GM06990 (cell line): ENCODE data around the gene SAMD10.
"Not testable (repeated sequence)": the region's sequence is repeated elsewhere in the genome, so short reads cannot be mapped to it uniquely, and the experiment has no call there.

ENCODE experiments used
- DNase-seq: peaks from one replicate; pipeline ENCODE4 v3.0.0-alpha.2; 2011; ENCODE audit not compliant: insufficient read length; ENCODE audit errors: extremely low read depth
- H3K27me3 ChIP-seq: replicated peaks from 2 replicates; pipeline ENCODE4 v1.6.0; 2011; ENCODE audit warnings: low read length; ENCODE audit not compliant: control insufficient read depth, insufficient read depth
- H3K36me3 ChIP-seq: 2 replicates; pipeline ENCODE4 v1.5.1; 2011; ENCODE audit warnings: low read length; ENCODE audit not compliant: control insufficient read depth, insufficient read depth
- H3K4me3 ChIP-seq: replicated peaks from 2 replicates; pipeline ENCODE4 v1.5.1; 2011; ENCODE audit warnings: low read depth, mild to moderate bottlenecking, control low read depth, low read length
- TF ChIP-seq, protein P1 (sequence below): IDR thresholded peaks from 2 replicates; pipeline ENCODE4 v1.5.1; 2011; ENCODE audit warnings: low read length, control low read depth, mild to moderate bottlenecking, inconsistent platforms; ENCODE audit not compliant: insufficient read depth, poor library complexity, severe bottlenecking

Gene SAMD10

DNA sequence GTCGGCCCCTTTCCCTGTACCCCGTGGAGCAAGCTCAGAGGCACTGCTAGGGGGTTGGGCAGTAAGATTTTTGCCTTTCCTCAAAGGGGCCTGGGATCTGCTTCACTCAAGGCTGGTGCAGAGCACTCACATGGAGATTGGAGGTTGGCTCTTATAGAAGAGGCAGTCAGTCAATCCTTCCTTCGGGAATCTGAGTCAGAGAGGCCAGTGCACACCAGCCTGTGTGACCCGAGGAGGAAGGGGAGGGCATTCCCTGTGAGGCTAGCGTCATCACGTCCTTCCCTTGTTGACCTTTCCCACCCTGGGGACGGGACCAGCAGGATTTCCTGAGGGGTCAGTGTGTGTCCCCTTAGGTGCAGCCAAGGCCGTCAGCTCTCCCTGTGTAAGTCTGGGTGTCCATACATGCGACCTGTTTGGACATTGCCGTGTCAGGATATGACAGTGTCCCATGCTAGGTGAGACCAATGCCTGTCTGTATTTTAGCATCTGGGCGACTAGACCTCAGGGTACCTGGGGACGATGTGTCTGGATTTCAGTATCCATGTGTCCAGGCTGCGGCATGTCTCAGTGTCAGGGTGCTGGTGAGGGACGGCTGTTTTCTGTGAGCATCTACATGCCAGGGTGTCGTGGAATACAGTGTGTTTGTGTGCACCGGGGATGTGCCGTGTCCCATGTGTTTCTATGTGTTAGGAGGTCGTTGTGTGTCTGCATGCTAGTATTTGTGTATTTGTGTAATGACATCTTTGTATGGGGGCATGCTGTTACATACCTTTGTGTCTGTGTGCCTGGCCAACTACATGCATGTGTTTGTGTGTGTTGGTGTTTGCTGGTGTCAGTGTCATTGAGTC lies 6.9 kb downstream of the SAMD10 start:
- Histone ChIP-seq H3K27me3 (no peaks in the 10 kb centered on the region), H3K4me3 (no peak overlapping the region), H3K36me3 (peaks cover 25% of the 10 kb centered on the region)
- DNase-seq = peak; percentile 3
- TF ChIP-seq, protein P1, sequence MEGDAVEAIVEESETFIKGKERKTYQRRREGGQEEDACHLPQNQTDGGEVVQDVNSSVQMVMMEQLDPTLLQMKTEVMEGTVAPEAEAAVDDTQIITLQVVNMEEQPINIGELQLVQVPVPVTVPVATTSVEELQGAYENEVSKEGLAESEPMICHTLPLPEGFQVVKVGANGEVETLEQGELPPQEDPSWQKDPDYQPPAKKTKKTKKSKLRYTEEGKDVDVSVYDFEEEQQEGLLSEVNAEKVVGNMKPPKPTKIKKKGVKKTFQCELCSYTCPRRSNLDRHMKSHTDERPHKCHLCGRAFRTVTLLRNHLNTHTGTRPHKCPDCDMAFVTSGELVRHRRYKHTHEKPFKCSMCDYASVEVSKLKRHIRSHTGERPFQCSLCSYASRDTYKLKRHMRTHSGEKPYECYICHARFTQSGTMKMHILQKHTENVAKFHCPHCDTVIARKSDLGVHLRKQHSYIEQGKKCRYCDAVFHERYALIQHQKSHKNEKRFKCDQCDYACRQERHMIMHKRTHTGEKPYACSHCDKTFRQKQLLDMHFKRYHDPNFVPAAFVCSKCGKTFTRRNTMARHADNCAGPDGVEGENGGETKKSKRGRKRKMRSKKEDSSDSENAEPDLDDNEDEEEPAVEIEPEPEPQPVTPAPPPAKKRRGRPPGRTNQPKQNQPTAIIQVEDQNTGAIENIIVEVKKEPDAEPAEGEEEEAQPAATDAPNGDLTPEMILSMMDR = no peak

DNA sequence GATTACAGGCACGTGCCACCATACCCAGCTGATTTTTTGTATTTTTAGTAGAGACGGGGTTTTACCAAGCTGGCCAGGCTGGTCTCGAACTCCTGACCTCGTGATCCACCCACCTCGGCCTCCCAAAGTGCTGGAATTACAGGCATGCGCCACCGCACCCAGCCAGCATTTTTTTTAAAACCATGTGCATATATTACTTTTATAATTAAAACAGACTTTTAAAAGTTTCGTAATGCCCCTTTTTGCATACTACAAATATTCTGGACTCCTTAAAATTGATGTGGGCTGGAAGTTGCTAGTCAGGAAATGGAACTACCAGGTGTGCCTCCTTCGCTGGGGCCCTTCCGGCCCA lies 7.5 kb downstream of the SAMD10 start:
- peaks cover 29% of the 10 kb centered on the region for H3K36me3 ChIP-seq
- H3K4me3 ChIP-seq, H3K27me3 ChIP-seq, DNase-seq: not testable (repeated sequence)

DNA sequence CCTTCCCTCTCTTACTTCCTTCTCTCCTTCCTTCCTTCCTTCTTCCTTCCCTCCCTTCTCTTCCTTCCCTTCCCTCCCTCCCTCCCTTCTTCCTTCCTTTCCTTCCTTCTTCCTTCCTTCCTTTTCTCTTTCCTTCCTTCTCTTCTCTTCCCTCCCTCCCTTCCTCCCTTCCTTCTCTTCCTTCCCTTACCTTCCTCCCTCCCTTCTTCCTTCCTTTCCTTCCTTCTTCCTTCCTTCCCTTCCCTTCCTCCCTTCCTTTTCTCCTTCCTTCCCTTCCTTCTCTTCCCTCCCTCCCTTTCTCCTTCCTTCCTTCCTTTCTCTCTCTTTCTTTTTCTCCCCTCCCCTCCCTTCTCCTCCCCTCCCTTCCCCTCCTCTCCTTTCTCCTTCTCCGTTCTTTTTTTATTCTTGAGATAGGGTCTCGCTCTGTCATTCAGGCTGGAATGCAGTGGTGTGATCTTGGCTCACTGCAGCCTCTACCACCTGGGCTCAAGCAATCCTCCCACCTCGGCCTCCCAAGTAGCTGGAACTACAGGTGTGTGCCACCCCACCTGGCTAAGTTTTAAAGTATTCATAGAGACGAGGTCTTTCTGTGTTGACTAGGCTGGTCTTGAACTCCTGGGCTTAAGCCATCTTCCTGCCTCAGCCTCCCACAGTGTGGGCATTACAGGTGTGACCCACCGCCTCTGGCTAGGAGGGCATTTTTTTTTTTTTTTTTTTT lies 8.6 kb downstream of the SAMD10 start:
- H3K27me3 ChIP-seq = no peaks in the 10 kb centered on the region
- TF ChIP-seq, protein P1 = no peak
- no peak overlapping the region for H3K4me3 ChIP-seq
- H3K36me3 ChIP-seq = peaks cover 31% of the 10 kb centered on the region
- no peak for DNase-seq

DNA sequence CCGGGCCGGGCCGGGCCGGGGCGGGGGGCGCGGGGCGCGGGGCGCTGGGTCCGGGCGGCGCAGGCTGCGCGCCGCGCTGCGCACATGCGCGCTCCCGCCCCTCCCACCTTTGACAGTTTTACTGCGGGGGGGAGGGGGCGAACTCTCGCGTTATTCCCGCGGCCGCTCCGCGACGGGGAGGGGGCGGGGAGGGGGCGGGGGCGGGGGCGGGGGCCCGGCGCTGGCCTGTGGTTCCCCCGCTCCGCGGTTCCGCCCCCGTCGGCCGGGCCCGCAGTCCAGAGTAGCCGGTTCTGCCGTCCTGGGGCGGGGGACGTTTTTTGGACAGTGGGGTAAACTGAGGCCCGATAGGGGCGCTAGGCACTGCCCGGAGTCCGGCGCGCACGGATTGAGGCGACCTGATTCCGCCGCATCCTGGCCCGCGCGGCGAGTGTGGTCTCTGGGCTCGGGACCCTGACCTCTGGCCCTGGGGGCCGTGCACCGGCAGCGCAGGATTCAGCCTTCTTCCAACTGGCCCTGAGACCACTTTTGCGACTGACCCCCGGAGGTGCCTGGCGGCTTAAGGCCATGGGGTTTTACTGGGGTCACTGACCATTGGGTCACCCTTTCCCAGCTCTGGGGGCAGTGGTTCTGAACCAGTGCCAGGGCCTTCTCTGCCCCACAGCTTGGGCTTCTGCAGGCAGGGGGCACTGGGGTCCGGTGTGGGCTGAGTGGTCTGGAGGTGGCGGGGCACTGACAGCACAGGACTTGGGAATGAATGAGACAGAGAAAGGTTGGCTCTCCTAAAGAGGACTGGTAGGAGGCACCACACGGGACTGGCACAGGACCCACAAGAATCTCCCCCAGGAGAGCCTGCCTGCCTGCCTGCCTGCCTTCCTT lies 9.4 kb downstream of the SAMD10 start, which contains the start of gene ZNF512B:
Gene ZNF512B, minus strand, starts transcription at position 93 of the 876 bp plus-strand sequence. CDS start 1,980 bp downstream, outside the sequence.
- TF ChIP-seq, protein P1 = no peak
- peak; percentile 65 for DNase-seq
- Histone ChIP-seq H3K4me3 (peak within 1 kb of the TSS; percentile 74), H3K36me3 (peaks cover 26% of the 10 kb centered on the region), H3K27me3 (no peaks in the 10 kb centered on the region)

DNA sequence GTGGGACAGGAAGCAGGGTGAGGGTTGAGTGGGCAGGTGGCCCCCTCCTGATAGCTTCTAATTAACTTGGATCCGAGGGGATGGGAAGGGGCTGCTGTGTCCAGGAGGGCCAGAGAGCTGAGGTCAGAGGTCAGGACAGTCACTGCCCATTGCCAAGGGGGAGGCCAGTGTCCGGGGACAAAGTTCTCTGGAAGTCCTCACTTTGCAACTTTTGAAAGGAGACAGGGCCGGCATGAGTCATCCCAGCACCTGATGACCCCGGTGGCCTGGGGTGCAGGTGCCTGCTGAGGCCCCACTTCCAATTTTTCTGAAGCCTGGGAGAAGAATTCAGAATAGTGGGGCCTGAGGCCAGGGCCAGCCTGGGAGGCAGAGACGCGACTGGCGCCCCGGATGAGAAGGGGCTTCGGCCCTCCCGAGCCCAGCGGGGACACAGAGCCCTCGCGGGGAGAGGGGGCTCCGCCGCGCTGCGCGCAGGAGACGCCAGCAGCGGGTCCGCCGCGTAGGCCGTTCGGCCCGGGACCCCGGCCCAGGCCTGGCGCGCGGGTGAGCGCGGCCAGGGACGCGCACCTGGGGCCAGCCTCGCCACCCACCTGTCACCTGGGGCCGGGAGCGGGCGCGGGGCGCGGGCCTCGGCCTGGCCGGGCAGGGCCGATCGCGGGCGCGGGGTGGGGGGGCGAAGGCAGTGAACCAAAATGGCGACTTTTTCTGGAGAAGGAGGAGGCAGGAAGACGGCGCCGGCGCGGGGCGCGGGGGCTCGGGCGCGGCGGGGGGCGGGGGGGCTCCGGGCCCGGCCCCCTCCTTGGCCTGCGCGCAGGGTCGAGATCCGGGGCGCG lies 10.3 kb downstream of the SAMD10 start:
- peaks cover 18% of the 10 kb centered on the region for H3K36me3 ChIP-seq
- peak overlapping the region; percentile 74 for H3K4me3 ChIP-seq
- peak; percentile 25 for DNase-seq
- no peaks in the 10 kb centered on the region for H3K27me3 ChIP-seq
- TF ChIP-seq, protein P1 = no peak
